Keratinocyte (primary cell): ENCODE data around the gene HDAC3. TPM values are rescaled to one million over a fixed set of nuclear protein-coding genes. Genes with fewer than 3 reads are reported as not detected.

Experiments
- DNase-seq: peaks from one replicate; pipeline ENCODE4 v3.0.0-alpha.2; 2011; ENCODE audit warnings: low read depth, missing footprints, low spot score
- FAIRE-seq: peaks from 2 replicates; lab custom pipeline; 2011; peaks lifted over from hg19 to GRCh38; lab: Jason Lieb, UNC
- H2AFZ ChIP-seq: 2 replicates; pipeline ENCODE4 v1.6.0; 2012; ENCODE audit warnings: low read length, control low read depth, inconsistent platforms; ENCODE audit not compliant: control insufficient read depth
- H3K27ac ChIP-seq: 2 replicates; pipeline ENCODE4 v1.5.1; 2011; ENCODE audit warnings: low read length; ENCODE audit not compliant: control insufficient read depth, insufficient read depth
- H3K27me3 ChIP-seq: 3 replicates; pipeline ENCODE4 v1.6.0; 2011; ENCODE audit warnings: low read length; ENCODE audit not compliant: control insufficient read depth, insufficient read depth; ENCODE audit errors: extremely low read depth
- H3K36me3 ChIP-seq, 2 experiments: 2 replicates in 1 of 2; 3 replicates in 1 of 2; pipeline ENCODE4 v1.5.1; 2011; ENCODE audit warnings: low read length in 2 of 2, mild to moderate bottlenecking in 1 of 2; ENCODE audit not compliant: control insufficient read depth in 2 of 2, insufficient read depth in 2 of 2; ENCODE audit errors: extremely low read depth in 1 of 2
- H3K4me1 ChIP-seq: 3 replicates; pipeline ENCODE4 v1.5.1; 2011; ENCODE audit warnings: low read length; ENCODE audit not compliant: control insufficient read depth, insufficient read depth; ENCODE audit errors: extremely low read depth
- H3K4me2 ChIP-seq: 3 replicates; pipeline ENCODE4 v1.6.0; 2011; ENCODE audit warnings: low read depth, low read length; ENCODE audit not compliant: control insufficient read depth, insufficient read depth; ENCODE audit errors: extremely low read depth
- H3K4me3 ChIP-seq, 3 experiments: fragments of 200-600 bp in 1 of 3; sonication (generic) in 1 of 3; 2 replicates in 2 of 3; 3 replicates in 1 of 3; pipeline ENCODE4 v1.5.1; 2011 to 2016; ENCODE audit warnings: low read length in 3 of 3, mild to moderate bottlenecking in 3 of 3, control low read depth in 2 of 3, inconsistent platforms in 1 of 3, low read depth in 1 of 3, mixed read lengths in 1 of 3, mixed run types in 1 of 3, moderate library complexity in 1 of 3; ENCODE audit not compliant: control insufficient read depth in 2 of 3, insufficient read depth in 2 of 3; ENCODE audit errors: extremely low read depth in 1 of 3
- H3K79me2 ChIP-seq: 2 replicates; pipeline ENCODE4 v1.6.0; 2012; ENCODE audit warnings: low read length; ENCODE audit not compliant: control insufficient read depth, insufficient read depth
- H3K9ac ChIP-seq: 3 replicates; pipeline ENCODE4 v1.6.0; 2011; ENCODE audit warnings: low read length; ENCODE audit not compliant: control insufficient read depth, insufficient read depth; ENCODE audit errors: extremely low read depth
- H3K9me1 ChIP-seq: 3 replicates; pipeline ENCODE4 v1.6.0; 2011; ENCODE audit warnings: low read length; ENCODE audit not compliant: control insufficient read depth, insufficient read depth; ENCODE audit errors: extremely low read depth
- H3K9me3 ChIP-seq: 2 replicates; pipeline ENCODE4 v1.5.1; 2012; ENCODE audit warnings: low read depth, low read length; ENCODE audit not compliant: control insufficient read depth
- H4K20me1 ChIP-seq: 3 replicates; pipeline ENCODE4 v1.6.0; 2011; ENCODE audit warnings: low read length; ENCODE audit not compliant: control insufficient read depth, insufficient read depth; ENCODE audit errors: extremely low read depth
- EZH2 ChIP-seq: IDR thresholded peaks from one replicate; pipeline ENCODE4 v1.6.1; 2012; ENCODE audit warnings: inconsistent platforms, mild to moderate bottlenecking, low read length, moderate library complexity
- dilution Hi-C: fragments of 300-500 bp; cut with MboI; formaldehyde crosslinking; loops from one replicate; pipeline ENCODE4 v1.7.0; 2020; ENCODE audit warnings: low sequenced_read_pairs; ENCODE audit not compliant: extremely low pct_ligation_motif_present
- polyA plus RNA-seq, 5 experiments: library from polyadenylated mRNA; depleted of rRNA in 3 of 5; stranded (reverse) in 3 of 5; stranded (forward) in 1 of 5; unstranded in 1 of 5; fragments of >200 nt; gene quantifications; 1 replicate in 1 of 5; 2 replicates in 3 of 5; 3 replicates in 1 of 5; pipeline versions ENCODE4 v1.2.1 to v1.2.3, GENCODE V29; 2011 to 2012; ENCODE audit warnings: missing spikeins in 2 of 5, low read depth in 1 of 5, low replicate concordance in 1 of 5
- TF ChIP-seq, protein P1 (sequence below), 3 experiments: IDR thresholded peaks in 1 of 3; conservative IDR thresholded peaks in 1 of 3; optimal IDR thresholded peaks in 1 of 3; 2 replicates in 2 of 3; 3 replicates in 1 of 3; pipeline versions ENCODE3 to v1.5.1; 2011; ENCODE audit warnings: low read length in 3 of 3, mild to moderate bottlenecking in 3 of 3, moderate library complexity in 2 of 3, control low read depth in 1 of 3, inconsistent platforms in 1 of 3; ENCODE audit not compliant: insufficient read depth in 2 of 3; ENCODE audit errors: extremely low read depth in 1 of 3

The HDAC3 gene
- polyA plus RNA-seq, 1 donor (not counting 4 experiments of a cell fraction or from before 2014, with no cell fraction given), result 97.4 TPM

- Histone ChIP-seq H2AFZ (no peak overlapping the region), H3K27me3 (no peaks in the 10 kb centered on the region), H3K4me1 (peaks cover 19% of the 10 kb centered on the region), H3K9me3 (no peaks in the 10 kb centered on the region), H3K79me2 (no peaks in the 10 kb centered on the region), H3K9me1 (no peaks in the 10 kb centered on the region), H3K4me2 (no peak overlapping the region), H3K27ac (no peak overlapping the region), H3K4me3 (no peak overlapping the region), H4K20me1 (no peaks in the 10 kb centered on the region), H3K9ac (no peak overlapping the region), H3K36me3 (no peaks in the 10 kb centered on the region)
- TF ChIP-seq EZH2, result no peak
- TF ChIP-seq, protein P1, sequence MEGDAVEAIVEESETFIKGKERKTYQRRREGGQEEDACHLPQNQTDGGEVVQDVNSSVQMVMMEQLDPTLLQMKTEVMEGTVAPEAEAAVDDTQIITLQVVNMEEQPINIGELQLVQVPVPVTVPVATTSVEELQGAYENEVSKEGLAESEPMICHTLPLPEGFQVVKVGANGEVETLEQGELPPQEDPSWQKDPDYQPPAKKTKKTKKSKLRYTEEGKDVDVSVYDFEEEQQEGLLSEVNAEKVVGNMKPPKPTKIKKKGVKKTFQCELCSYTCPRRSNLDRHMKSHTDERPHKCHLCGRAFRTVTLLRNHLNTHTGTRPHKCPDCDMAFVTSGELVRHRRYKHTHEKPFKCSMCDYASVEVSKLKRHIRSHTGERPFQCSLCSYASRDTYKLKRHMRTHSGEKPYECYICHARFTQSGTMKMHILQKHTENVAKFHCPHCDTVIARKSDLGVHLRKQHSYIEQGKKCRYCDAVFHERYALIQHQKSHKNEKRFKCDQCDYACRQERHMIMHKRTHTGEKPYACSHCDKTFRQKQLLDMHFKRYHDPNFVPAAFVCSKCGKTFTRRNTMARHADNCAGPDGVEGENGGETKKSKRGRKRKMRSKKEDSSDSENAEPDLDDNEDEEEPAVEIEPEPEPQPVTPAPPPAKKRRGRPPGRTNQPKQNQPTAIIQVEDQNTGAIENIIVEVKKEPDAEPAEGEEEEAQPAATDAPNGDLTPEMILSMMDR (optimal IDR thresholded peaks at IDR 0.05 in 1 of 3, IDR thresholded peaks at IDR 0.05 in 1 of 3, conservative IDR thresholded peaks at IDR 0.05 in 1 of 3; ENCODE audit: extremely low read depth in 1 of 3, insufficient read depth in 2 of 3, low read length in 3 of 3), result no peak
- DNase-seq, result no peak
- dilution Hi-C loops, result no loop called here
- no peak for FAIRE-seq
Observed at GRCh38 chr5:141683596-141684141, 47.0 kb upstream of the HDAC3 start.

GRCh38 chr5:141681695-141682641 lies 45.3 kb upstream of the HDAC3 start, which contains the start of gene ARAP3:
Gene ARAP3 (minus strand): TSS chr5:141682230. CDS start chr5:141680486, 1,744 bp downstream.
- Histone ChIP-seq H4K20me1 (no peaks in the 10 kb centered on the region), H3K9me1 (no peaks in the 10 kb centered on the region), H2AFZ (peak within 1 kb of the TSS; percentile 81), H3K9ac (peak within 1 kb of the TSS; percentile 66), H3K9me3 (no peaks in the 10 kb centered on the region), H3K79me2 (no peaks in the 10 kb centered on the region), H3K27ac (peak within 1 kb of the TSS; percentile 51), H3K27me3 (no peaks in the 10 kb centered on the region), H3K4me3 (peak within 1 kb of the TSS; percentile 15 to 33 (median 31)), H3K36me3 (no peaks in the 10 kb centered on the region), H3K4me2 (peak within 1 kb of the TSS; percentile 72), H3K4me1 (peaks cover 19% of the 10 kb centered on the region)
- DNase-seq, result no peak
- TF ChIP-seq, protein P1 (optimal IDR thresholded peaks at IDR 0.05 in 1 of 3, IDR thresholded peaks at IDR 0.05 in 1 of 3, conservative IDR thresholded peaks at IDR 0.05 in 1 of 3; ENCODE audit: extremely low read depth in 1 of 3, insufficient read depth in 2 of 3, low read length in 3 of 3), result no peak
- TF ChIP-seq EZH2, result no peak
- dilution Hi-C loops, result no loop called here
- FAIRE-seq, result no peak
